Karpas-422 (cell line): ENCODE measurements around the gene CCDC13. TPM values are rescaled to one million over a fixed set of nuclear protein-coding genes. Genes with fewer than 3 reads are reported as not detected.
A peak's percentile ranks its signal among the peaks of the same experiment; 100 is the strongest.

ENCODE experiments used
- DNase-seq: peaks from one replicate; pipeline ENCODE4 v3.0.0-alpha.2; 2015
- H2AFZ ChIP-seq: fragments of 200-600 bp; sonication (generic); 2 replicates; pipeline ENCODE4 v1.6.1; 2014; ENCODE audit warnings: antibody characterized with exemption, low read length, mixed read lengths
- H3K27ac ChIP-seq: fragments of 200-600 bp; sonication (generic); 2 replicates; pipeline ENCODE4 v1.5.1; 2014; ENCODE audit warnings: mild to moderate bottlenecking, low read length, moderate library complexity
- H3K27me3 ChIP-seq: fragments of 200-600 bp; sonication (generic); 2 replicates; pipeline ENCODE4 v1.6.1; 2014; ENCODE audit warnings: low read length, mixed read lengths
- H3K36me3 ChIP-seq: fragments of 200-600 bp; sonication (generic); 2 replicates; pipeline ENCODE4 v1.6.1; 2014; ENCODE audit warnings: low read length, mixed read lengths; ENCODE audit not compliant: insufficient read depth
- H3K4me1 ChIP-seq: fragments of 200-600 bp; sonication (generic); 2 replicates; pipeline ENCODE4 v1.6.1; 2014; ENCODE audit warnings: mild to moderate bottlenecking, low read length, mixed read lengths
- H3K4me2 ChIP-seq: fragments of 200-600 bp; sonication (generic); 2 replicates; pipeline ENCODE4 v1.6.1; 2014; ENCODE audit warnings: low read length, low read depth, mild to moderate bottlenecking; ENCODE audit not compliant: poor library complexity, severe bottlenecking
- H3K4me3 ChIP-seq: fragments of 200-600 bp; sonication (generic); 2 replicates; pipeline ENCODE4 v1.5.1; 2014; ENCODE audit warnings: mild to moderate bottlenecking, antibody characterized with exemption, low read length, mixed read lengths
- H3K79me2 ChIP-seq: fragments of 200-600 bp; sonication (generic); 2 replicates; pipeline ENCODE4 v1.6.1; 2014; ENCODE audit warnings: mild to moderate bottlenecking, low read length, mixed read lengths
- H3K9ac ChIP-seq: fragments of 200-600 bp; sonication (generic); 2 replicates; pipeline ENCODE4 v1.6.0; 2014; ENCODE audit warnings: low read length
- H3K9me2 ChIP-seq: fragments of 200-600 bp; sonication (generic), shearing (Covaris generic); replicated peaks from 2 replicates; pipeline ENCODE4 v1.6.0; 2014; ENCODE audit warnings: mild to moderate bottlenecking, low read length, moderate library complexity; ENCODE audit not compliant: insufficient read depth
- H3K9me3 ChIP-seq: fragments of 300-700, 200-600 bp; sonication (generic); 2 replicates; pipeline ENCODE4 v1.6.1; 2014; ENCODE audit warnings: low read length, mixed read lengths
- H4K20me1 ChIP-seq: fragments of 200-600 bp; sonication (generic); 2 replicates; pipeline ENCODE4 v1.6.1; 2014; ENCODE audit warnings: mild to moderate bottlenecking, antibody characterized with exemption, low read length, low read depth; ENCODE audit not compliant: insufficient read depth
- total RNA-seq: library from RNA; depleted of rRNA; stranded (reverse); fragments of >200 nt; shearing (Covaris generic); gene quantifications from 2 replicates; pipeline ENCODE4 v1.2.3, GENCODE V29; 2014; ENCODE audit warnings: low replicate concordance; rRNA removed

The CCDC13 gene, protein sequence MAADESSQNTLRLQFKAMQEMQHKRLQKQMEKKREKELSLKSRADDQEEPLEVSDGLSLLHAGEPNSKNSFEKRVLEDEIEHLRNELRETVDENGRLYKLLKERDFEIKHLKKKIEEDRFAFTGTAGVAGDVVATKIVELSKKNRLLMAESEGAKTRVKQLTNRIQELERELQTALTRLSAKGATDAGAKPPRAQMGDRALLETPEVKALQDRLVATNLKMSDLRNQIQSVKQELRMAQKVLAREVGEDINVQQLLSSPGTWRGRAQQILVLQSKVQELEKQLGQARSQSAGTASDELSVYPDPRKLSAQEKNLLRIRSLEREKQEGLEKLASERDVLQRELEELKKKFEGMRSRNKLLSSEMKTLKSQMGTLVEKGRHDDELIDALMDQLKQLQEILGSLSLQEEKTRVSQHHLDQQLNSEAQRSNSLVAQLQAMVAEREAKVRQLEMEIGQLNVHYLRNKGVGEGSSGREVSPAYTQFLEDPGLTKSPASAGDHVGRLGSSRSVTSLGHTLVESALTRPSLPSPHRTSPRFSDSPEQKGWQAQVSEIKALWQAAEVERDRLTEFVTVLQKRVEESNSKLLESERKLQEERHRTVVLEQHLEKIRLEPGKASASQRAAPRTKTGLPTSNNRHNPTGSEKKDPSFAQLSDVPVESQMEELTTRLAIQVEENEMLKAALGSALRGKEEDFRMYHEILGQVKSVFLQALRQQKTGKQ
- 1.9 and 4.2 TPM in 2 replicates for total RNA-seq

DNA sequence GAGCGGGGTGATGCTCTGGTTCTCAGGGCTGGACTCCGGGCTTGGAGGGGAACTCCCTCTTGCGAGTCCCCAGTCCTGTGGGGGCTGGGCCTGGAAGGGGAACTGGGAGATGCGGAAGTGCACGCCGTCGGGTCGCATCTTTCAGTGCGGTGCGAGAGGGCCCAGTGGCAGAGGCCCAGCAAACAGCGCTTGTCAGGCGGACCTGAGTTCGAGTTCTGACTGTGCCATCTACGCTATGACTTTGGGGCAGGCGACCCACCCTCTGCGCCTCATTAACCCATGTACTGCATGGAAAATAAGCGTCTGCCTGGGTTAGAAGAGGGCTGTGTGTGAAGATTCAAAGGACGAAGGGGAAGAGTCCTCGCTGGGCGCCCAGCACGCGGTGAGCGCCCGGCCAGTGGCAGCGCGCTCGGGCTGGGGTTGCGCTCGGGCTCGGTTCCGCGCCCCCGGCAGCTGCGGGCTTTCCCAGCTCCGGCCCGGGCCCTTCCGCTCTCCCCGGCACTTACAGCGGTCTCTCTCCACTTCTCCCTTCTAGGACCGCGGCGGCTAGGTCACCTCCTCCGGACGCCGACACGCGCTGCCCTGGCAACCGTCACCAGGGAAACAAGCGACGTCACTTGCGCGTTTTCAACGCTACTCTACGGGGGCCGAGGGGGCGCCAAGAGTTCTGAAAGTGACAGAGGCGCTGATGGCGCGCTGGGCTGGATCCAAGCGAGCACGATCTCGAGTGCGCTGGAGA lies at the start of gene CCDC13:
Gene CCDC13, minus strand, starts transcription at position 584 of the 739 bp plus-strand sequence. CDS start 14,908 bp downstream, outside the sequence.
- H3K9ac ChIP-seq: peak within 1 kb of the TSS; percentile 68
- H3K4me3 ChIP-seq: peak within 1 kb of the TSS; percentile 70
- H3K4me1 ChIP-seq: peaks cover 17% of the 10 kb centered on the region
- 0 out of 2 replicates have a peak, but pooled peaks cover 2% of the 10 kb centered on the region for H3K9me3 ChIP-seq
- peak within 1 kb of the TSS; percentile 68; the same call in 1 of the 2 replicates for H3K27ac ChIP-seq
- no peaks in the 10 kb centered on the region for H3K27me3 ChIP-seq
- no peaks in the 10 kb centered on the region for H3K79me2 ChIP-seq
- H3K4me2 ChIP-seq: peak within 1 kb of the TSS; percentile 93
- no peaks in the 10 kb centered on the region for H4K20me1 ChIP-seq
- no peaks in the 10 kb centered on the region for H3K9me2 ChIP-seq
- no peaks in the 10 kb centered on the region for H3K36me3 ChIP-seq
- DNase-seq: peak; percentile 98
- peak within 1 kb of the TSS; percentile 98 for H2AFZ ChIP-seq

DNA sequence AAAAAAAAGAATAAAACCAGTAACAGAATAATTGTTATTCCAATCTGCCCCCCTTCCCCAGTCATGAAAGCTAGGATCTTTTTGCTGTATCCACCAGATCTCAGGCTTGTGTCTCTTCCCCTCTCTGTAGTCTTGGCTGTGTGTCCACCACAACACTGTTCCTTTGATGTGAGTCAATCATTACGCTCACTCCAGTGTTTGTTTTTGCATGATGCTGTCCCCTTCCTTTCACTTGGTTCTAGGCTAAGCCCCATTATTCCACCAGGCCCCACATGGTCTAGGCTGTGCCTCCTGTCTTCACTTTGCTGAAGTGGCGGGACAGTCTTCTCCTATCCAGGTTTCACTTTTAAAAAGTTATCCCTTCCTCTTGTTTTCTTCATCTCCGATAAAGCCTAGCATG lies 49.8 kb upstream of the CCDC13 start:
- Histone ChIP-seq H3K27ac (no peak overlapping the region), H3K9me2 (no peaks in the 10 kb centered on the region), H4K20me1 (no peaks in the 10 kb centered on the region), H3K4me2 (no peak overlapping the region), H3K79me2 (no peaks in the 10 kb centered on the region), H3K27me3 (0 out of 2 replicates have a peak, but pooled peaks cover 3% of the 10 kb centered on the region), H3K9ac (no peak overlapping the region), H3K36me3 (no peaks in the 10 kb centered on the region), H3K4me1 (no peaks in the 10 kb centered on the region), H3K4me3 (no peak overlapping the region), H2AFZ (no peak overlapping the region), H3K9me3 (no peaks in the 10 kb centered on the region)
- DNase-seq: no peak

DNA sequence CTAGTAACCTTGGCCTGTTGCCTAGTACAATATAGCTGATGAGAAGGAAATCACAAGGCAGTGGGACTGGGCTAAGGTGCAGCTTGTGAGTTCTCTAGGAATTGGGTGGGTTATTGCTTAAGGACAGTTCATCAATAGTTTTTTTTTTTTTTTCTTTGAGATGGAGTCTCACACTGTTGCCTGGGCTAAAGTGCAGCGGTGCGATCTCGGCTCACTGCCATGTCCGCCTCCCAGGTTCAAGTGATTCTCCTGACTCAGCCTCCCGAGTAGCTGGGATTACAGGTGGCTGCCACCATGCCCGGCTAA lies 47.6 kb upstream of the CCDC13 start:
- H3K9ac ChIP-seq: no peak overlapping the region
- peaks cover 4% of the 10 kb centered on the region for H3K4me1 ChIP-seq
- H3K9me2 ChIP-seq: no peaks in the 10 kb centered on the region
- H3K4me3 ChIP-seq: no peak overlapping the region
- H2AFZ ChIP-seq: no peak overlapping the region
- no peak for DNase-seq
- H3K27me3 ChIP-seq: 0 out of 2 replicates have a peak, but pooled peaks cover 3% of the 10 kb centered on the region
- H3K79me2 ChIP-seq: no peaks in the 10 kb centered on the region
- H3K9me3 ChIP-seq: no peaks in the 10 kb centered on the region
- no peak overlapping the region for H3K4me2 ChIP-seq
- no peaks in the 10 kb centered on the region for H3K36me3 ChIP-seq
- no peaks in the 10 kb centered on the region for H4K20me1 ChIP-seq
- no peak overlapping the region for H3K27ac ChIP-seq

DNA sequence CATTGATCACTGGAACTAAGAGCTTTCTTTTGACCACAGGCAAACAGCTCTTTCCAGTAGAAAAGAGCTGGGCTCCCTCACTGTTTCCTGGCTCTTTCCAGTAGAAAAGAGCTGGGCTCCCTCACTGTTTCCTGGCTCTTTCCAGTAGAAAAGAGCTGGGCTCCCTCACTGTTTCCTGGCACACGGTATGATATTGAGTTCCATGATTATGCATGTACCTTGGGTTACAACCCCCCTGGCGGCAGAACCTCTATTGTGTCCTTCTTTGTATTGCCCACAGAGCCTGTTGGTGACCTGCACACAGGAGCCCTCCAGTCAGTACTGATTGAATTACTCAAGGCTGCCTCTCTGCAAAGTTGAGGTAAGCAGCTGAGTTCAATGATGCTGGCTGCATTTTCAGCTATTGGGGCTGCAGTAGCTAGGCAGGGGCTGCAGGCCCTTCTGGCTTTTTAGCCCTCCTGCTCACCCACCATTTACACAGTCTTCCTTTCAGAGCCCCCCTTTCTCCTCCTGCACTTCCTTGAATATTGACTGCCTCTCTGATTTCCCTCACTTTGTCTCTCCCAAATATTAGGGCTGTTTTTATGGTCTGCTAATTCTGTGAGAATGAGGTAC lies 46.4 kb upstream of the CCDC13 start:
- Histone ChIP-seq H3K4me2 (no peak overlapping the region), H3K27me3 (no peaks in the 10 kb centered on the region)
- DNase-seq: no peak

DNA sequence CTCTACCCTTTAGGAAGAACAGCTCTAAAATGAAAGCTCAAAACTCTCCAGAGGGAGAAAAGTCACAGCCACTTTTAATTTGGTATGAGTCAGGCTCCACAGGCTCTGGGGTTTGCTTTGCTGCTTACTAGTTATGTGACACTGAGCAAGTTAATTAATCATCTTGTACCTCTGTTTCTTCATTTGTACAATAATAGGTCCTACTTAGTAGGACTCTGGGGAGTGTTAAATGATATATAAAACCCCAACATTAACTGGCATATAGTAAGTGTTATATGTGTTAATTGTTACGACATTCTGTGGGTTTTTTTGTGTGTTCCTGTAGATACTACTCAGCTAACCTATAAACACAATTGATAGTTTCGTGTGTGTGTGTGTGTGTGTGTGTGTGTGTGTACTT lies 42.8 kb upstream of the CCDC13 start:
- no peaks in the 10 kb centered on the region for H3K9me3 ChIP-seq
- H3K9ac ChIP-seq: no peak overlapping the region
- H3K27me3 ChIP-seq: no peaks in the 10 kb centered on the region
- DNase-seq: no peak
- H3K36me3 ChIP-seq: no peaks in the 10 kb centered on the region
- H3K9me2 ChIP-seq: no peaks in the 10 kb centered on the region
- no peaks in the 10 kb centered on the region for H3K79me2 ChIP-seq
- no peak overlapping the region for H3K27ac ChIP-seq
- no peak overlapping the region for H3K4me3 ChIP-seq
- H4K20me1 ChIP-seq: no peaks in the 10 kb centered on the region
- H3K4me1 ChIP-seq: peaks cover 7% of the 10 kb centered on the region
- no peak overlapping the region for H2AFZ ChIP-seq
- H3K4me2 ChIP-seq: no peak overlapping the region

More for the DNA sequence above, 46.4 kb upstream of the CCDC13 start:
- H3K79me2 ChIP-seq: no peaks in the 10 kb centered on the region
- H3K9me3 ChIP-seq: no peaks in the 10 kb centered on the region
- no peak overlapping the region for H3K4me3 ChIP-seq
- peaks cover 7% of the 10 kb centered on the region for H3K4me1 ChIP-seq
- H2AFZ ChIP-seq: no peak overlapping the region
- H3K27ac ChIP-seq: no peak overlapping the region
- H3K36me3 ChIP-seq: no peaks in the 10 kb centered on the region
- no peaks in the 10 kb centered on the region for H3K9me2 ChIP-seq
- H4K20me1 ChIP-seq: no peaks in the 10 kb centered on the region
- no peak overlapping the region for H3K9ac ChIP-seq

DNA sequence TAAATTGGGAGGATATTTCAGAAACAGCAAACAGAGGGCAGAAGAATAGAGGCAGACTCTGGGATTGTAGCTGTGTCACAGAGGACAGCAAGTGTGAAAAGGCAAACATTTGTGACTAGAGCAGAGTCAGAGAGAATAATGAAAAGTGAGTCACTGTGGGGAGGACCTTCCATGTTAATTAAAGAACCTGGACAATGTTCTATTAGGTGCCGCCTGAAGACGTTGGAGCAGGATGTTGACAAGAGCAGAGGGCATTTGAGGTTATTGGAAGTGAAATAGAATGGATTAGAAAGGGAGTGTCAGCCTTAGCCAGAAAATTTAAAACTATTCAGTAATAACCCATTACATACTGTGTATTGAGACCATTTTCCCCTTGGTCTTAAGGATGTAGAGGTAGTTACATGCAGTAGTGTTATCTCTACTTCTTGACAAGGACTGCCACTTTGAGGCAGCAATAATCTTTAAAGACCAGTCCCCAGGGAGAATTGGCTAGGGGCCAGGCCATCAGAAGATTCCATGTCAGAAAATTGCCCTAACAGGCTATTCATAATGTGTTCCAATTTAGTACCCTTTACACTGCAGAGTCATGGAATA lies 42.0 kb upstream of the CCDC13 start:
- Histone ChIP-seq H3K79me2 (no peaks in the 10 kb centered on the region), H3K4me1 (peaks cover 7% of the 10 kb centered on the region), H3K36me3 (no peaks in the 10 kb centered on the region), H3K9ac (no peak overlapping the region), H3K4me3 (no peak overlapping the region), H3K27me3 (no peaks in the 10 kb centered on the region), H4K20me1 (no peaks in the 10 kb centered on the region), H2AFZ (no peak overlapping the region), H3K27ac (no peak overlapping the region), H3K9me2 (no peaks in the 10 kb centered on the region), H3K9me3 (no peaks in the 10 kb centered on the region), H3K4me2 (no peak overlapping the region)
- no peak for DNase-seq

DNA sequence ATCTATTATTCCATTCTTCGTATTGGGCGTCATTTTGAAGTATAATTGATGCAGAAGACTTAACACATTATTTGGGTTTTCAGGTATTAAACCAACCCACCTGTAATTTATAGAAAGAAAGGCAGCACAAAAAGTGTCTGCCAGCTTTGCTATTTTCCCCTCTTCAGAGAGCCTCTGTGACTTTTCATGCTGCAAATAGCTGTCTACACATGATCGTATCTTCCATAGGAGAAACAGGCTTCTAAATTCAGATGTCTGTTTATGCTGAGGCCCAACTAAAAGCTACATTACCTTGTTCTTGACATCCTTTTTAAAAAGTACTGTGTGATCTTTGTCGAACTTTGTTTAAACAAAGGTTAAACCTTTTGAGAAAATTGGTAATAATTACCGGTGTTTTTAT lies 41.2 kb upstream of the CCDC13 start:
- no peak for DNase-seq
- Histone ChIP-seq H3K9me2 (no peaks in the 10 kb centered on the region), H3K4me2 (no peak overlapping the region), H4K20me1 (no peaks in the 10 kb centered on the region), H3K4me3 (no peak overlapping the region), H3K4me1 (peaks cover 7% of the 10 kb centered on the region), H3K9ac (no peak overlapping the region), H3K36me3 (no peaks in the 10 kb centered on the region), H3K9me3 (no peaks in the 10 kb centered on the region), H3K27ac (no peak overlapping the region), H3K79me2 (no peaks in the 10 kb centered on the region), H3K27me3 (no peaks in the 10 kb centered on the region), H2AFZ (no peak overlapping the region)
